CD4-positive, alpha-beta T cell treated with Interferon alpha-2 for 1 hour (primary cell): ENCODE data around the gene CARHSP1.
"Not testable (repeated sequence)": the region's sequence is repeated elsewhere in the genome, so short reads cannot be mapped to it uniquely, and the experiment has no call there.

Experiments used
- DNase-seq, 2 donors: peaks; one replicate each; pipeline ENCODE4 v3.0.0-alpha.2; 2020 to 2022

CARHSP1 gene

GRCh38 chr16:8868416-8869211 lies at the start of gene CARHSP1:
CARHSP1 (minus strand) TSS chr16:8869006; CDS start chr16:8859328, 9,678 bp downstream.
- peak; percentile 80 to 86 for DNase-seq

GRCh38 chr16:8917336-8917735 lies 48.5 kb upstream of the CARHSP1 start:
- DNase-seq, result not testable (repeated sequence)

- DNase-seq, result no peak
Measured at GRCh38 chr16:8916541-8917225, 47.9 kb upstream of the CARHSP1 start.

- no peak for DNase-seq
Measured at GRCh38 chr16:8915722-8916301, 47.0 kb upstream of the CARHSP1 start.

DNA sequence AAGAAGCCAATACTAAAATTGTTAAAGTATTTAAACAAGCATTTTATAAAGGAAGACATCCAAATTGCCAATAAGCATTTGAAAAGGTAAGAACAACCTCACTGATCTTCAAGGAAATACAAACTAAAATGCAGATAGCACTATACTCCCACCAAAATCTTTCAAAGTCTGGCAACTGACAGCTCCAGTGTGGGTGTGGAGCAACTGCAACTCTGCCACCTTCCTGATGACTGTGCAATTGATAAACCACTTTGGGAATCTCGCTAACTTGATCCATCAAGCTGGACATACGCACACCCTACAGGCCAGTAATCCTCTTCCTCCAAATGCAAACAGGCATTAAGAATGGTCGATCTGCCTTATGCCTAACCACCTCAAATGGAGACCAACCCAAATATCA lies 45.3 kb upstream of the CARHSP1 start:
- DNase-seq, result no peak

- DNase-seq, result no peak
Measured at GRCh38 chr16:8912793-8913192, 44.0 kb upstream of the CARHSP1 start.

DNA sequence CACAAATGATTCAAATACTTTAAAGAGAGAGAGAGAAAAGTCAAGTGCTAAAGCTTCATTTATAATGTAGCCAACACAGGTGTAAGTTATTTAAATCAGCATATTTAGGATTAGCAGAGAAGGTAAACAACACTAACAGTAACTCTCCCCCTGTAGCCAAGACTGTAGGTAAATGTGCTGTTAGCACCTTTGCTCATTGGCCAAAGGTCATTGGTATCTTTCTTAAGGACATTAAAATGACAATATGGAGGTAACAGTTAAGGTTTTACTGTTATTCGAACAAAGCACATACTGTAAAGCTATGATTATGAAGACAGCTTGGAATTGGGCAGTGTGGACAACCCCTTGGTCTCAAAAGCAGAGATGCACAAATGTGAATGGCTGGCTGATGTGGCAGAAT lies 42.0 kb upstream of the CARHSP1 start:
- DNase-seq, result no peak

- DNase-seq, result no peak
Measured at GRCh38 chr16:8908810-8909468, 40.1 kb upstream of the CARHSP1 start.

DNA sequence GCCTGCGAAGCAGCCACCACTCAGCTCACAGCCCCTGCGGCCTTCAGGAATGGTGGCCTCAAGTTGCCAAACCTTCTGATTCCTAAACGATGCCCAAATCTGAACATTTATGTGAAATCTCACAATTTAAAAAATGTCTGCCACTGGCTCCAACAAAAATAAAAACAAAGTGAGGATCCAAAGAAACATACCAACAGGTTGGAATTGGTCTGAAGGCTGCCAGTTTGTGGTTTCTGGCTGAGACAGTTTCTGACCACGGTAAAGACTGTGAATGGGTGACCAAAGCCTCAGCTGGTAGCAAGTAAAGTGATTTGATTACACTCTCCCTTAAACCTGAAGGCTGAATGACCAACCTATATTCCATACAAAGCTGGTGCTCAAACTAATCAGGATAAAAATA lies 38.3 kb upstream of the CARHSP1 start:
- DNase-seq, result no peak

DNA sequence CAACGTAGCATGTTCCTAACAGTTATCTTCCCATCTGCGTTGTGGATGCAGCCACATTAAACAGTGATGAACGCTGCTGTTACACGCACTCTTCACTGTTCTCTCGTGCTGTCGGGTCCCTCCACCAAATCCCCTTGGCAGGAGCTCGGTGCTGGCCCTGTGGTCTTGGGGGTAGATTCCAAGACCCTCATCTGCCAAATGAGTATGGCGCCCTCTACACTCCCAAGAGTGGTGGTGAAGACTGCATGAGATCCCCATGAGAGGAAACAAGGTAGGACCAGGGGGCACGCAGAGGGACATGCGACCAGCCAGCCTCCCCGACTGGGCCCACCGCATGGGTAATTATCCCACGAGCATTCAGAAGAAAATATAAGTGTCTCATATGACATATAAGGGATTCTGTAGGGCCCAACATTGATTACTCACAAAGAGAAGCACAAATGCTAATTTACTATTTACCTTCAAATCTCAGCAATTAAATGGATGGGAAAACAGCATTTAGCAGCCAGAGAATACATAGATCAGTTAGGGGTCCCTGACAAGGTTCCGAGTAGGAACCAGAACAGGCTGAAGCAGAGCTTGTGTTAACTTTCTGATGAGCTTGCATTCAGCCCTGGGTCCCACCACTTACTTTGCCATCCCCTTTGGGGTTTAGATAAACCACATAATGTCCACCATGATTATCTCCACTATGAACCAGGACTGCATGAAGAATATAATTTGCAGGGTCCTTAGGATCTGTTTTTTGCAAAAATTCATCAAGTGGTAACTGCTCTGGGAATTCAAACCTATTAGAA lies 37.2 kb upstream of the CARHSP1 start:
- DNase-seq, result no peak

GRCh38 chr16:8905168-8905762 lies 36.5 kb upstream of the CARHSP1 start:
- peak; percentile 20 to 46 for DNase-seq

GRCh38 chr16:8904018-8904430 lies 35.2 kb upstream of the CARHSP1 start:
- DNase-seq, result no peak

DNA sequence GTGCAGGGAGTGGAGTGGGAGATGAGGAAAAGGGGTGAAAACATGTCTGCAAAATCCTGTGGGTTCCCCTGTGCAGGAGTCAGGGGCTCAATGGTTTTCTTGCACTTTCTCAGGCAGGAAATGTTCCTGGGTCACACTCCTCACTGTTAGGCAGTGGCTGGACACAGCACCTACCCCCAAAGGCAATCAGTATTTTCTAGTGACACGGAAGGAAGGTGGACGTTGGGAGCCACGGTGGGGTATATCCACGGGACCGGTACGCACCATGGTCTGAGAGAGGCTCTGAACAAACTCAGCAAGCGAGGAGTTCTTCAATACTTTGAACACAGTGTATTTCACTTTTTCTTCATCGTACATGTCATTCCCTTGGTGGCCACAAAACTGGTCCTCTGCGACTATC lies 34.2 kb upstream of the CARHSP1 start:
- no peak for DNase-seq

GRCh38 chr16:8901320-8901861 lies 32.6 kb upstream of the CARHSP1 start:
- no peak for DNase-seq

DNA sequence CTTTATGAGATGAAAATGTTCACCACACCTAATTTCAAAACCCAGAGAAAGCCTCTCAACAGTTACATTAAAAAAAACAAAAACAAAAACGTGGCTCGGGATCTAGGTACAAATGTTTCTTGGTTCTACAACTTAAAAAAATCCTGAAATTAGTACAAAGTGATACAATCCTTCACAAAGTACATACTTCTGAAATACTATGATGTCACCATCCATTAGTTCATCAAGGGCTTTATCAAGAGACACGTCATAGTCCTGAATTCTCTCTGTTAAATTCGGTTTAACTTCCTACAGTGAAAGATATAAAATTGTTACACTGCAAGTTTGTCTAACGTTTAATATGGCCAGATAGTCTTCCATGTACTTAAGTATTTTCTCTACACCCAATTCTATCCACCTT lies 31.5 kb upstream of the CARHSP1 start:
- DNase-seq, result no peak

GRCh38 chr16:8899709-8900317 lies 31.0 kb upstream of the CARHSP1 start:
- no peak for DNase-seq

DNA sequence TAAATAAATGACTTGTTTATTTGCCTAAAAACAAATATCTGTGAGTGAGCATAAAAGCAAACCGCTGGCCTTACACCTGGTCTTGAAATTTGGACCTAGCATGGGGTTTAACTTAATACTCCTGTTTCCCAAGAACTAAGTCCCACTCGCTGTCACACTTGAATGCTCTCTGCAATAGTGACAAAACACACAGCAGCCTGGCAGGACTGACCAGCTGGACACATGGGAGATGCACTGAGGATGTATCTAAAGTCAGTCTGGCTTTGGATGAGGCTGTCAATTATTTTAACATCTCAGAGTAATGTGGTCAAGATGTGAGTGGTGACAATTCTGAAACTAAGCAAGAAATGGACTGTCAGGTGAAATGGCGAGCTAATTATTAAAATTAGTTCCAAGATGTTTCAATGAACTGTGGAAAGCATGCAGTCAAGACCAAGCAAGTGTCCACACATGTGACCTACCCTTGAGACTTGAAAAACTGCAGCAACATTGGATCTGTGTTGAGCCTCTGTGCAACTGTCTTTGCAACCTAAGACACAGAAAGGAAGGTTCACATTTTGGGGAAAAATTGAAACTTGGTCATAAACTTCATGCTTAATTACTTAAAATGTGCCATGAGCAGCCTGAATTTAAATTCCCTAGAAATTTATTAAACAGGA lies 30.0 kb upstream of the CARHSP1 start:
- no peak for DNase-seq

GRCh38 chr16:8894736-8895334 lies 26.0 kb upstream of the CARHSP1 start:
- no peak for DNase-seq

DNA sequence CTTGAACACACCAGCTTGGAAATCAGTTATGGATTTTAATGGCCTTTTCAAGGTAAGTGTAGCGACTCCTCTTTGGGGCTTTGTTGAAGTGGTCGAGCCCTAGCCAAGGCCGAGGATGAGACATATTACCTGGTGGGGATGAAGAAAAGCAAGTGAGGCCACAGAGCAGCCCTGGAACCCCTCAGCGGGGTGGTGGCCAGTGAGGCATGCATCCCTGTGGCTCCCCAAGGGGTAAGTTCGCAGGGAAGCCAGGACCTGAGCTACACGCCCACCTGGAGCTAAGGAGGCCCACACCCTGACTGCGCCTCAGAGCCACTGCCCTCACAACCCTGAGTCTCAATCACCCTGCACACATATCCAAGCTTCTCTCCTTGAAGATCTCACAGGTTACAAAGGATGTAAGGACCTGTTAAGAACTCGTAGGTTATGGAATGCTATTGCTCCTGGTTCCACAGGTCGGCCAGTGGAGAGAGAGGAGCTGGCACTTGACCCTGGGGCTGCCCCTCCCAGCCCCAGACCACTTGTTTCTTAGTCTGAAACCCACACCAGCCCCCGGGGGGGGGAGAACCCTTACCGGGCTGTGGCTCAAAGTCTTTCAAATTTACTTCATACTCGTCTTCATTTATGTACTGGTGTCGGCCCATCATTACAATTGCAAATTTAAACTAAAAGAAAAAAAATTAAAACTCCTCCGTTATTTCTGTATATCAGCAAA lies 25.3 kb upstream of the CARHSP1 start:
- no peak for DNase-seq

DNA sequence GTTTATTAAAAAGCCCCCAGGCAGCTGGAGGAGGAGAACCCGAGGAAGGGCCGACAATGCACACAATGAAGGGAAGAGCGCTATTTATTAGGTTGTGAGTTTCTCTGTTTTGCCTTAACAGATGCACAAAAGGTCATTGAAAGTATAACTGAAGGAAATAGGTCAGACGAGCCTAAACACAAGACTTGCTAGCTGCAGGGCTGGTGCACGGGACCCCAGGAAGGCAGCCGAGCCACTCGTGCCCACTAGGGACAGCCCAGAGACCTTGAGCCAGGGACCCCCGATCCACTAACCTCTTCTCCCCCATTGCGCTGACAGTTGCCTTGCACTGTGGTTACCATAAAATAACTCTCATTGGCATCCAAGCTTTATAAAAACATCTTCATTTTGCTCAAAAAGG lies 24.6 kb upstream of the CARHSP1 start:
- no peak for DNase-seq
